Hematopoietic multipotent progenitor cell treated with erythropoietin and hydrocortisone succinate and interleukin-3 and kit ligand, for 15 days (in vitro differentiated cells): ENCODE measurements around the gene NMNAT3.

ENCODE experiments used
- DNase-seq: peaks from one replicate; pipeline ENCODE4 v3.0.0-alpha.2; 2015; ENCODE audit warnings: low spot score

The NMNAT3 gene

GRCh38 chr3:139541532-139542288 is 136.1 kb downstream of the NMNAT3 start:
- DNase-seq, result no peak

GRCh38 chr3:139540651-139541531 is 136.9 kb downstream of the NMNAT3 start:
- DNase-seq, result no peak

- DNase-seq, result no peak
Measured at GRCh38 chr3:139538733-139539132, 139.0 kb downstream of the NMNAT3 start.

GRCh38 chr3:139537795-139538621 is 139.8 kb downstream of the NMNAT3 start:
- DNase-seq, result no peak

- no peak for DNase-seq
Measured at GRCh38 chr3:139537361-139537760, 140.4 kb downstream of the NMNAT3 start.

- DNase-seq, result no peak
Measured at GRCh38 chr3:139534992-139535879, 142.5 kb downstream of the NMNAT3 start.

GRCh38 chr3:139534455-139534812 is 143.3 kb downstream of the NMNAT3 start:
- DNase-seq, result no peak

GRCh38 chr3:139533781-139534454 is 143.9 kb downstream of the NMNAT3 start:
- no peak for DNase-seq

- no peak for DNase-seq
Measured at GRCh38 chr3:139532976-139533375, 144.8 kb downstream of the NMNAT3 start.

GRCh38 chr3:139530717-139531116 is 147.1 kb downstream of the NMNAT3 start:
- DNase-seq, result no peak

GRCh38 chr3:139529662-139530061 is 148.1 kb downstream of the NMNAT3 start:
- DNase-seq, result no peak

GRCh38 chr3:139528924-139529323 is 148.8 kb downstream of the NMNAT3 start:
- DNase-seq, result no peak

GRCh38 chr3:139528281-139528680 is 149.5 kb downstream of the NMNAT3 start:
- DNase-seq, result no peak

GRCh38 chr3:139527265-139527664 is 150.5 kb downstream of the NMNAT3 start:
- no peak for DNase-seq

GRCh38 chr3:139526146-139526545 is 151.6 kb downstream of the NMNAT3 start:
- no peak for DNase-seq

- DNase-seq, result no peak
Measured at GRCh38 chr3:139524841-139525636, 152.7 kb downstream of the NMNAT3 start.

GRCh38 chr3:139523718-139524117 is 154.1 kb downstream of the NMNAT3 start:
- no peak for DNase-seq

GRCh38 chr3:139523166-139523565 is 154.6 kb downstream of the NMNAT3 start:
- no peak for DNase-seq

GRCh38 chr3:139522421-139522820 is 155.4 kb downstream of the NMNAT3 start:
- DNase-seq, result no peak

GRCh38 chr3:139521816-139522215 is 156.0 kb downstream of the NMNAT3 start:
- DNase-seq, result no peak
